GM12878 (cell line): Measurements from ENCODE around the gene UGT1A8. TPM values are rescaled to one million over a fixed set of nuclear protein-coding genes. Genes with fewer than 3 reads are reported as not detected.

Experiments
- ATAC-seq: fragments of 200-7000 bp; cut with Tn5 transposase; 3 replicates; pipeline ENCODE4 v1.9.1; 2020; ENCODE audit warnings: mild to moderate bottlenecking, moderate library complexity
- BruUV-seq: library from RNA; stranded (reverse); fragments of 400-500 nt; replicated peaks from 2 replicates; lab custom pipeline; 2021; lab: Mats Ljungman, UMichigan
- CTCF ChIA-PET: fragments of 300-600 bp; sonication (Branson Sonifier 250); formaldehyde crosslinking; extraction: SDS; loops from one replicate; lab custom pipeline; 2021; ENCODE audit warnings: inconsistent platforms; lab: Yijun Ruan, JAX
- POLR2A ChIA-PET: fragments of 350-600 bp; formaldehyde crosslinking; extraction: SDS; loops from one replicate; lab custom pipeline; 2021; ENCODE audit warnings: inconsistent platforms; lab: Charles Lee
- RAD21 ChIA-PET: fragments of 300-600 bp; sonication (Branson Sonifier 250); formaldehyde crosslinking; loops from one replicate; lab custom pipeline; 2023; ENCODE audit warnings: antibody characterized with exemption; ENCODE audit not compliant: unreplicated experiment; lab: Charles Lee
- SMC1A ChIA-PET: fragments of 300-600 bp; sonication (Branson Sonifier 250); formaldehyde crosslinking; loops from one replicate; lab custom pipeline; 2023; ENCODE audit not compliant: unreplicated experiment, uncharacterized antibody; lab: Charles Lee
- DNase-seq: peaks from one replicate; pipeline ENCODE4 v3.0.0-alpha.2; 2011; ENCODE audit warnings: low read depth, low spot score
- FAIRE-seq: peaks from 3 replicates; lab custom pipeline; 2011; peaks lifted over from hg19 to GRCh38; lab: Jason Lieb, UNC
- H2AFZ ChIP-seq: 2 replicates; pipeline ENCODE4 v1.6.0; 2011; ENCODE audit warnings: low read depth, low read length, control low read depth; ENCODE audit not compliant: control insufficient read depth
- H3K27ac ChIP-seq: 2 replicates; pipeline ENCODE4 v1.5.1; 2011; ENCODE audit warnings: control low read depth; ENCODE audit not compliant: control insufficient read depth, insufficient read depth
- H3K27me3 ChIP-seq, 2 experiments: replicated peaks in 1 of 2; 2 replicates each; pipeline versions ENCODE4 v1.6.0 to v1.6.1; 2011; ENCODE audit warnings: low read length in 1 of 2; ENCODE audit not compliant: control insufficient read depth in 2 of 2, insufficient read depth in 2 of 2
- H3K36me3 ChIP-seq, 2 experiments: 2 replicates each; pipeline ENCODE4 v1.5.1; 2011; ENCODE audit warnings: low read length in 1 of 2; ENCODE audit not compliant: control insufficient read depth in 2 of 2, insufficient read depth in 2 of 2
- H3K4me1 ChIP-seq: 2 replicates; pipeline ENCODE4 v1.6.1; 2011; ENCODE audit warnings: mild to moderate bottlenecking, low read length, moderate library complexity, mixed read lengths; ENCODE audit not compliant: control insufficient read depth, insufficient read depth
- H3K4me2 ChIP-seq: 2 replicates; pipeline ENCODE4 v1.6.0; 2011; ENCODE audit warnings: control low read depth; ENCODE audit not compliant: control insufficient read depth, insufficient read depth
- H3K4me3 ChIP-seq: fragments of 200-600 bp; sonication (generic); 2 replicates; pipeline ENCODE4 v1.5.1; 2016
- H3K79me2 ChIP-seq: 2 replicates; pipeline ENCODE4 v1.6.0; 2011; ENCODE audit warnings: low read length; ENCODE audit not compliant: control insufficient read depth, insufficient read depth
- H3K9ac ChIP-seq: 2 replicates; pipeline ENCODE4 v1.8.0; 2011; ENCODE audit warnings: low read length, control low read depth, mixed read lengths; ENCODE audit not compliant: control insufficient read depth, insufficient read depth
- H3K9me3 ChIP-seq: replicated peaks from 3 replicates; pipeline ENCODE4 v1.5.1; 2011; ENCODE audit warnings: mild to moderate bottlenecking, low read length; ENCODE audit not compliant: control insufficient read depth, insufficient read depth
- H4K20me1 ChIP-seq: 2 replicates; pipeline ENCODE4 v1.6.0; 2011; ENCODE audit not compliant: control insufficient read depth, insufficient read depth
- E2F4 ChIP-seq: IDR thresholded peaks from 2 replicates; pipeline ENCODE4 v1.6.1; 2012; ENCODE audit warnings: low read depth, low read length, improper control_type of control experiment
- EP300 ChIP-seq, 2 experiments: fragments of 150-350 bp in 1 of 2; IDR thresholded peaks; 2 replicates each; pipeline ENCODE4 v1.6.1; 2011 to 2012; ENCODE audit warnings: low read depth in 2 of 2, low read length in 2 of 2, borderline replicate concordance in 1 of 2, improper control_type of control experiment in 1 of 2, inconsistent platforms in 1 of 2; ENCODE audit not compliant: control insufficient read depth in 1 of 2
- JUND ChIP-seq: IDR thresholded peaks from 2 replicates; pipeline ENCODE4 v1.6.1; 2012; ENCODE audit warnings: low read depth, mild to moderate bottlenecking, low read length, improper control_type of control experiment, moderate library complexity
- LARP7 ChIP-seq: fragments of 450-650 bp; IDR thresholded peaks from 2 replicates; pipeline ENCODE4 v1.6.1; 2017; ENCODE audit warnings: mild to moderate bottlenecking
- MTA3 ChIP-seq: IDR thresholded peaks from 2 replicates; pipeline ENCODE4 v1.6.1; 2012; ENCODE audit warnings: low read length, inconsistent platforms, borderline replicate concordance
- REST ChIP-seq: IDR thresholded peaks from 2 replicates; pipeline ENCODE4 v1.6.1; 2012; ENCODE audit warnings: mild to moderate bottlenecking, low read depth, low read length
- USF1 ChIP-seq: IDR thresholded peaks from 2 replicates; pipeline ENCODE4 v1.6.1; 2011; ENCODE audit warnings: borderline replicate concordance, low read depth, mild to moderate bottlenecking, moderate library complexity, mixed read lengths, low read length; ENCODE audit not compliant: insufficient read depth; ENCODE audit errors: extremely low read length
- WRNIP1 ChIP-seq: IDR thresholded peaks from 2 replicates; pipeline ENCODE4 v1.6.1; 2011; ENCODE audit warnings: low read depth, low read length, improper control_type of control experiment, borderline replicate concordance
- ZBED1 ChIP-seq: IDR thresholded peaks from 2 replicates; pipeline ENCODE4 v1.6.1; 2016; ENCODE audit warnings: borderline replicate concordance
- ZBTB33 ChIP-seq: fragments of 450-650 bp; IDR thresholded peaks from 2 replicates; pipeline ENCODE4 v1.6.1; 2017; ENCODE audit warnings: mild to moderate bottlenecking
- WGBS: methylation state at CpG from one replicate; pipeline ENCODE4 v1.1.6; 2016; ENCODE audit warnings: low lambda C conversion rate; ENCODE audit not compliant: insufficient replicate concordance, insufficient coverage; ENCODE audit errors: missing lambda C conversion rate; 5-methylcytosine and 5-hydroxymethylcytosine counted together
- in situ Hi-C: fragments of 300-500 bp; cut with MboI; formaldehyde crosslinking; loops from 9 replicates; pipeline ENCODE4 v1.14.3; 2018; ENCODE audit warnings: mixed read lengths
- intact Hi-C: fragments of 100-400 bp; cut with micrococcal nuclease; formaldehyde crosslinking; loops from one replicate; pipeline ENCODE4 v1.14.2; 2022; ENCODE audit not compliant: unreplicated experiment
- polyA plus RNA-seq, 11 experiments: library from polyadenylated mRNA; depleted of rRNA in 4 of 11; unstranded in 6 of 11; stranded (reverse) in 5 of 11; fragments of >200 nt; fragmentation: Nextera tagmentation in 4 of 11; fragmentation: Illumina TruSeq in 1 of 11; extraction: Ambion mirVana in 4 of 11; extraction: Trizol in 1 of 11; gene quantifications; 1 replicate in 1 of 11; 2 replicates in 10 of 11; pipeline versions ENCODE4 v1.2.1 to v1.2.3, GENCODE V29; 2011 to 2016; ENCODE audit warnings: inconsistent platforms in 2 of 11, missing spikeins in 2 of 11, low read depth in 1 of 11
- total RNA-seq, 4 experiments: library from RNA; depleted of rRNA in 3 of 4; stranded (reverse); fragments of >200 nt in 3 of 4; fragmentation: Illumina TruSeq in 1 of 4; extraction: Trizol in 1 of 4; gene quantifications; 2 replicates each; pipeline versions ENCODE4 v1.2.1 to v1.2.3, GENCODE V29; 2013 to 2021

UGT1A8 gene
- total and polyA plus RNA-seq, 10 of the 15 experiments (the other 5 are each of a cell fraction or from before 2014, with no cell fraction given), result not detected

- H3K27ac ChIP-seq, result no peak overlapping the region
- no peaks in the 10 kb centered on the region for H3K36me3 ChIP-seq
- RAD21 ChIA-PET, result no interaction called here
- CTCF ChIA-PET, result no interaction called here
- no peaks in the 10 kb centered on the region for H3K4me1 ChIP-seq
- BruUV-seq, result no TSS peak
- H3K4me2 ChIP-seq, result no peak overlapping the region
- POLR2A ChIA-PET, result no interaction called here
- no peak overlapping the region for H3K9ac ChIP-seq
- no peaks in the 10 kb centered on the region for H3K79me2 ChIP-seq
- DNase-seq, result no peak
- 65% methylated on average over 3 of the region's 3 CpGs for WGBS
- ATAC-seq, result no peak
- SMC1A ChIA-PET, result no interaction called here
- H3K27me3 ChIP-seq, result no peaks in the 10 kb centered on the region; a peak in 1 of 4 replicates
- H3K4me3 ChIP-seq, result no peak overlapping the region
- no peaks in the 10 kb centered on the region for H4K20me1 ChIP-seq
- H2AFZ ChIP-seq, result no peak overlapping the region
- TF ChIP-seq JUND (no peak), EP300 (IDR thresholded peaks at IDR 0.05; ENCODE audit: borderline replicate concordance in 1 of 2, control insufficient read depth in 1 of 2, low read depth in 2 of 2, low read length in 2 of 2) (no peak), ZBTB33 (no peak)
- intact Hi-C loops (no loop called here), in situ Hi-C loops (no loop called here)
- FAIRE-seq, result no peak
- no peaks in the 10 kb centered on the region for H3K9me3 ChIP-seq
Measured at GRCh38 chr2:233672886-233673285, 55.5 kb downstream of the UGT1A8 start.

GRCh38 chr2:233673896-233674295, 56.5 kb downstream of the UGT1A8 start:
- ATAC-seq (no peak), FAIRE-seq (no peak), DNase-seq (no peak)
- Histone ChIP-seq H3K79me2 (no peaks in the 10 kb centered on the region), H3K4me1 (no peaks in the 10 kb centered on the region), H2AFZ (no peak overlapping the region), H3K4me2 (no peak overlapping the region), H3K4me3 (no peak overlapping the region), H3K36me3 (no peaks in the 10 kb centered on the region), H4K20me1 (no peaks in the 10 kb centered on the region), H3K27ac (no peak overlapping the region), H3K9ac (no peak overlapping the region), H3K9me3 (no peaks in the 10 kb centered on the region), H3K27me3 (no peaks in the 10 kb centered on the region; a peak in 1 of 4 replicates)
- ChIA-PET SMC1A (no interaction called here), CTCF (no interaction called here), RAD21 (no interaction called here), POLR2A (no interaction called here)
- no TSS peak for BruUV-seq
- in situ Hi-C loops, result no loop called here
- intact Hi-C loops, result no loop called here
- TF ChIP-seq MTA3 (no peak), REST (no peak), WRNIP1 (no peak), USF1 (no peak), LARP7 (no peak), E2F4 (no peak), ZBED1 (no peak)
